GM19455 (cell line): ENCODE data around the gene RGS17.
A peak's percentile ranks its signal among the peaks of the same experiment; 100 is the strongest.
"Not testable (repeated sequence)": the region's sequence is repeated elsewhere in the genome, so short reads cannot be mapped to it uniquely, and the experiment has no call there.

ENCODE experiments used
- ATAC-seq: cut with Tn5 transposase; IDR thresholded peaks from one replicate; pipeline ENCODE4 v1.9.1; 2021; ENCODE audit not compliant: unreplicated experiment

Gene RGS17

DNA sequence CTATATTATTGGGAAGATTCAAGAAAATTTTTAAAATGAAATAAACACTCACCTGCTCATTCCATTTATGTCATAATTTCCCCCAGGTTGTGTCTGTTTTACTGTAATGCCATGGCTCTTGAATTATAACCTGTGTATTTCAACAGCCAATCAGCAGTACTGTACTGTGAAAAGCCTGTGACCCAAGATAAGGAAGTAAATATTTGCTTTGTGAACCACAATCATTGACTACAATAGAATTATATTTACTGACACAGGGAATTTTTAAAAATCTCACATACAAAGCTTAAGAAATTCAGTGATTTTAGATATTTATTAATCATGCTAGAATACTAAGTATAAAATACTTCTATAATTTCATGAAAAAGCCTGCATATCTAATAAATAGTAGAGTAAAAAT, 6.0 kb downstream of the RGS17 start:
- no peak for ATAC-seq

DNA sequence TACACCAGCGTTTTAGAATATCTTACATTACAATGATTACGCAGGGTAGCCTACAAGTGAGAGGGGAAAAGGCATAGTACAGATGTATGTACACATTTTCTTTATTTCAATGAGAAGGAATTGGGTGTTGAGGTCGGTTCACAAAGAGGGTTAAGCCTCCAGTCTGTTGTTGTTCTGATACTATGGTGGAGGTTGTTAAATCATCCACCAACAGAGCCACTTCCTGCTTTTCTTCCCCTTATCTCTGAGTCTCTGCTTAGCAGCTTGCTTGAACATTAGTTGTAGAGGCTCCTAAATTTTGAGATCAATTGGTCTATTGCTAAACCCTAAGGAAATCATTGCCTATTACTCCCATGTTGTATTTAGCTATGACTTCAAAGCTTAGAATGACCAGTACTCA, 7.3 kb downstream of the RGS17 start:
- no peak for ATAC-seq

DNA sequence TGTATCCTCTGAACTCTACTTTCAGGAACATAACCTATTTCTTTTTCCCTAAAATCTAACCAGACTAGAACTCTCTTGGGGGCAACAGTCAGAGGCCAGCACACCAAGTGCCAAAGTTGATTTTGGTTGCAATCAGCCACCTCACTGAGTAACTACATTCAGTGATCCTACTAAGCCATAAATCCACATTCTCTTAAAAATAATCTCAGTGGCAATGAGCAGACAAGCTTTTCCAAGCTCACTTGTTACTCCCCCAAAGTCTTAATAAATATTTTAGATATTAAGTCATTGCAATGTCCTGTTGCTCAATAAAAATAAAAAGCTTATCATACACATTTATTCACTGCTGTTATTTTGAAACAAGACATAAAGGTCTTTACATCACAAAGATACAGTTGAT, 9.8 kb downstream of the RGS17 start:
- no peak for ATAC-seq

DNA sequence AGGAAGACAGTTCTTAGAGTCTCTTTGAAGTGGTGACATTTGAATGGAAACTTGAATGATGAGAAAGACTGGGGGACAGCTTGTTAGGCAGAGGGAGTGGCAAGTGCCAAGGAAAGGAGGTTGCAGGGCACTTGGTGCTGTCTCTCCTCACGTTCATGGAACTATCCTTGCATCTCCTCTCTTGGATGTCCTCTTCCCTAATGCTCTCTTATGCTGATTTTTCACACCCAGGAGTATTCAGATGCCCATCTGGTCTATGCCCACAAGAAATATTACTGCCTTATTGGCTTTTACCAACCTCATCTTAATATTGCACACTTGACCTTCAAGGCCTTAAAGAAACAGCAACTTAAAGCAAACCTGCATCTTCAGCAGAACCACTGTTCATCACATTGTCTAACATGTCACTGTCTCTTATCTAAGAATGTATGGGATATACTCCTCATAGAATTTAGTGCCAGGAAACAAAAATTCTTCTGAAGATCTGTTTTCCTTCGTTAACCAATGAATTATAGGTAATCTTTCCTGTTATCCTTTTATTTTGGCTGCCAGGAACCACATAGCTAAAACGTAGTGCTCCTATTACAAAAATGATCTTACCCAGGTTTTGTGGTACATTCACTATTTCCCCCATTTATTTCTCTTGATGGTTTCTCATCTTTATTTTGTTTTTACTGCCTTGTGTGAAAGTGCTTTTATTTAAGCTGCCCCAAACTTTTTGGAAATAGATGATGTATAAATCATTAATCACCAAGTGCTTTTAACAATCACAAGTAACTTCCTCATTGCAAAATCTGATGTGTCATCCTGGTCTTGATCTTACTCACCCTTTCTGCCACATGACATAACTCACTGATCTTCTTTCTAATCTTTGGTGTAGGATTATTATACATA, 12.8 kb downstream of the RGS17 start:
- ATAC-seq, result peak; percentile 89

DNA sequence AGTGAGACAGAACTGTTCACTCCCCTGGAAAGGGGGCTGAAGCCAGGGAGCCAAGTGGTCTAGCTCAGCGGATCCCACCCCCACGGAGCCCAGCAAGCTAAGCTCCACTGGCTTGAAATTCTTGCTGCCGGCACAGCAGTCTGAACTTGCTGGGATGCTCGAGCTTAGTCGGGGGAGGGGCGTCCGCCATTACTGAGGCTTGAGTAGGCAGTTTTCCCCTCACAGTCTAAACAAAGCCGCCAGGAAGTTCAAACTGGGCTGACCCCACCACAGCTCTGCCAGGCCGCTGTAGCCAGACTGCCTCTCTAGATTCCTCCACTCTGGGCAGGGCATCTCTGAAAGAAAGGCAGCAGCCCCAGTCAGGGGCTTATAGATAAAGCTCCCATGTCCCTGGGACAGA, 20.0 kb downstream of the RGS17 start:
- not testable (repeated sequence) for ATAC-seq

DNA sequence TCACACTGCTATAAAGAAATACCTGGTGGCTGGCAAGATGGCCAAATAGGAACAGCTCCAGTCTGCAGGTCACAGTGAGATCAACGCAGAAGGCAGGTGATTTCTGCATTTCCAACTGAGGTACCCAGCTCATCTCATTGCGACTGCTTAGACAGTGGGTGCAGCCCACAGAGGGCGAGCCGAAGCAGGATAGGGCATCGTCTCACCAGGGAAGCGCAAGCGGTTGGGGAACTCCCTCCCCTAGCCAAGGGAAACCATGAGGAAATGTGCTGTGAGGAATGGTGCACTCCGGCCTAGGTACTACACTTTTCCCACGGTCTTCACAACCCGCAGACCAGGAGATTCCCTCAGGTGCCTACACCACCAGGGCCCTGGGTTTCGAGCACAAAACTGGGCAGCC, 20.5 kb downstream of the RGS17 start:
- ATAC-seq, result not testable (repeated sequence)

DNA sequence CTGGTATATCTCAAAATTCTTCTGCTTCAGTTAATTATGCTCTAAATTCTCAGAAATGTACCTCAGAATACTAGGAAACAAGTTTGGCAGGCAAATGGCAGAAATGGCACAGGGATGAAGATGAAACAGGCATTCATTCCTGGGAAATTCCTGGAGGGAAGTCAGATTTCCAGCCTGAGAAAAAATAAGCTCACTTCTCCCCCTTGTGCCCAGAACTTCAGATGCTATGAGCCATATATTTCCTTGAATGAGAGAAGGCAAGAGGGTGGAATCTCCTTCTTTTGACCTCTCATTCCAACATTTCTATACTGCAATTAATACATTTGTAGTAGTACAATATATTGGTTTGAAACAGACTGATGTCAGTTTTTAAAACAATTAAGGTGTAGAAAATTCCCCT, 22.8 kb downstream of the RGS17 start:
- no peak for ATAC-seq

DNA sequence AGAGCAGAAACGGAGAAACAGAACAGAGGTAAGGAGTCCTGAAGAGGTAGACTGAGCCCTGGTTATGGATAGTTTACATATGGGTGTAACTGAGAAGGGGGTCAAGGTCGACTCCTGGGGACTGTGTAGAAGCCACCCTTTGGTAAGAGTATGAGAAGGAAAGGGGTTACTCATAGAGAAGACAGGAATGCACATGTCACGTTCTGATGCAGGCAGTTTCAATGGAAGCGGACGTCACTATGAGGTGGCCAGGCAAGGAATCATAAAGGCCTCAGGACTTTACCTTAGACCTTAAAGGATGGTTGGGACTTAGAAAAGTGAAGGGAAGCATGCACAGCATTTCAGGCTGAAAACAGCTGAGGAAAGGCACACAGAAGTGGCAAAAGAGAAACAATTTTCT, 25.1 kb downstream of the RGS17 start:
- no peak for ATAC-seq

DNA sequence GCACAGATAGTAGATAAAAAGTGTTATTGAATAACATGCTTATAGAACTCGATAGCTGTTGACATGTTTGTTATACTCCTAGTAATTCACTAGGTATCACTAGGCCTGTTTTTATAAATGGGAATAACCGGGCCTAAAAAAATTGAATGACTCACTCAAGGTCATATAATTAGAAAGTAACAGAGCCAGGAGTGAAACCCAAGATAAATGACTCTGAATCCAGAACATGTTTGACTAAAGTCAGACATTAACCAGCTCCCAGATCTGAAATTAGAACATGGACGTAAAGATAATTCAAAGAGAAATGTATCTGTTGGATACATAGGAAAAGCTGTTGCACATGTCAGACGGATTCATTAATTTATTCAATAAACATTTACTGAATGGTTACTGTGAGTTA, 26.9 kb downstream of the RGS17 start:
- no peak for ATAC-seq

DNA sequence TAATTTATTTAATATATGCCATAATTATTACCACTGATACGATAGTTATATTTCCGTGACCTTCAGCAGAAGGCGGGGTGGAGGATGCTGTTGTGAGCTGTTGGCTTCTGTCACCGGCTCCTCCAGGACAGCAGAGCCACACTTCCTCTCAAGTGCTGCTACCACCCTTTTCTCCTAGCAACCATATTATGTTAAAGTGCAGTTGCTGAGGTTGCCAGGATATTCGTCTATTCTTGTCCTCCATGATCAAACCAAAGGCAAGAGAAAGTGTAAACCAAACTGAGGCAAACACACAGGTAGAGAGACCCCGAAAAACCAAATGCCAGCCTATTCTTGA, 27.8 kb downstream of the RGS17 start:
- no peak for ATAC-seq

DNA sequence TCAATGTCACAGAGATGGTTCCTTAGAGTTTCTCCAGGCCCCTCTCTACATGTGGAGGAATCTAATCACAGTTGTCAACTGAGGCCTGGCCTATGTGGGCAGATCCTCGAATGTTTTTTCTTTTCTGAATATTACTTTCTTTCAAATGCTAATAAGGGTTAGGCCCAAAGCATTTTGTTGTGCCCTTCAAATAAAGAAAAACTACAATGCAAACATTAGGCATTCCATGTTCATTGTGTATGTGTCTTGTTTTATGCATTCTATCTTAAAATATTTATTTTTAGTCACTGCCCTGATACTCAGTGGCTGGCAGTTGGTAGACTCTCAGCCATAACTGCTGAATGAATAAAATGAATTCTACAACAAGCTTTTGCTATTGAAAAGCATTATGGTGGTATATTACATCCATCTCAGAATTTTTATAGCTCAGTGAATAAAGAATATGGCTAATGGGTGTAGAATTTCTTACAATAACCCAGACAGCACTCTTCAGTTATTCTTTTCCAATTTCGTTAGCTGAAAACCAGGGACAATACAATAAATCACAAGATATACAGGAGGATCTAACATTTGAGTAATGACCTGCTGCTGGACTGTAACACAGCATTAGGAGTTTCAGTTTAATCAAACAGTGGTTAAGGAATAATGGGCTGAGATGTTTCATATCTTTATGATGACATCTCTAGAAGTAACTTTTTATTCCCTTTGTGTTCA, 28.3 kb downstream of the RGS17 start:
- no peak for ATAC-seq

DNA sequence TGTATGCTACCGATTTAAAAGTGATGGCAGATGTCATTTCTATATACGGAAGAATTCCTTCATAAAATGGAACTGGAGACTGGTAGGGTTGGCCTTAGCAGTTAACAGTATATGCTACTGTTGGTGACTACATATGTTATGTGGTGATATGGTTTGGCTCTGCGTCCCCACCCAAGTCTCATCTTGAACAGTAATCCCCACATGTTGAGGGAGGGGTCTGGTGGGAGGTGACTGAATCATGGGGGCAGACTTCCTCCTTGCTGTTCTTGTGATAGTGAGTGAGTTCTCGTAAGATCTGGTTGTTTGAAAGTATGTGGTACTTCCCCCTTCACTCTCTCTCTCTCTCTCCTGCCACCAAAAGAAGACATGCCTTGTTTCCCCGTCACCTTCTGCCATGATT, 29.6 kb downstream of the RGS17 start:
- no peak for ATAC-seq

DNA sequence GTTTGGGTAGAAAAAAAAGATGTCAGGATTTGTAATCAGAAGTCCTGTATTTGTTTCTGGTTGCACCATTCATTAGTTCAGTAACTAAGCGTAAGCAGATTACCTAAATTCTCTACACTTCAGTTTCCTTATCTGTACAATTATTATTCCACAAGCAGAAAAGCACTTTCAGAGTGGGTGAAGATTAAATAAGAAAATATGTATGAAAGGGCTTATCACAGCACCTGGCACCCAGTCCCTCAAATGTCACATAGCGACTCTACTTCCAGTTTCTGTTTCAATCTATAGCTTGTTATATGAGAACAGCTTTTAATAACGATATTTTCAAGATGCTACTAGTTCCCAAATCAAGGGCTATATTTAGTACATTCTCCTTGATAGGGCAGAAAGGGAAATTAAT, 31.4 kb downstream of the RGS17 start:
- no peak for ATAC-seq

DNA sequence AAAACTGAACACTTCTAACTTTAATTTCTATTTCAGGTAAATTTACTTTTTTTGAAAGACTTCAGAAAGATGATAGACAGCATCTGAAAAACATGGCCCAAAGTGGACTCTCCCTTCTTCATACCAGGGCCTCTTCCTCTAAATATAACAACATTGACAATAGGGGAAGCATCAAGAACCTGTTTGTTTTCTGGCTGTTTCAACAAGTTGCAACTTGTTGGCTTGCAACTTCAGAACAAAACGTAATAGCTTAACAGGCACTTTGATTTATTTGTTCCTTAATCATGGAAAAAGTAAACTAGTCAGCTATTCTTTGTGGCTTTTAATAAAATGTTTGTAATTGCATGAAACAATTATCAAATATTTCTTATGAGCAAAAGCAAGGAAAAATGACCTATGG, 34.3 kb downstream of the RGS17 start:
- no peak for ATAC-seq

DNA sequence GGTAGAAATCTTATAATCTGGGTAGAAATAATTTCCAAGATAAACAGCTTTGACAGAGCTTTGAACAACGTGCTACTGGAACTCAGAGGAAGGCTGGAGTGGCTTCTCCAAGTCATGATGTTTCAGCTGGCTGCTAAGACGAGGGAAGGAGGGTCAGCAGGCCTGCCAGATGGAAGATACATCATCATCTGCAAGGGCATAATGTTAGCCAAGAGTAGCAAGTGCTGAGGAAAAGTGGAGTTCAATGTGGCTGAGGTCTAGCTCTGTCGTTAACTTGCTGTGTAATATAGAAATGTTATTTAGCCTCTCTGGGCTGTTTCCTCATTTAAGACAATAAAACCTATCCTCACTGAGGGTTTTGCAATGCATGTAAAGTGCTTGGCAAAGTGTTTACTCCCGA, 35.1 kb downstream of the RGS17 start:
- ATAC-seq, result no peak

DNA sequence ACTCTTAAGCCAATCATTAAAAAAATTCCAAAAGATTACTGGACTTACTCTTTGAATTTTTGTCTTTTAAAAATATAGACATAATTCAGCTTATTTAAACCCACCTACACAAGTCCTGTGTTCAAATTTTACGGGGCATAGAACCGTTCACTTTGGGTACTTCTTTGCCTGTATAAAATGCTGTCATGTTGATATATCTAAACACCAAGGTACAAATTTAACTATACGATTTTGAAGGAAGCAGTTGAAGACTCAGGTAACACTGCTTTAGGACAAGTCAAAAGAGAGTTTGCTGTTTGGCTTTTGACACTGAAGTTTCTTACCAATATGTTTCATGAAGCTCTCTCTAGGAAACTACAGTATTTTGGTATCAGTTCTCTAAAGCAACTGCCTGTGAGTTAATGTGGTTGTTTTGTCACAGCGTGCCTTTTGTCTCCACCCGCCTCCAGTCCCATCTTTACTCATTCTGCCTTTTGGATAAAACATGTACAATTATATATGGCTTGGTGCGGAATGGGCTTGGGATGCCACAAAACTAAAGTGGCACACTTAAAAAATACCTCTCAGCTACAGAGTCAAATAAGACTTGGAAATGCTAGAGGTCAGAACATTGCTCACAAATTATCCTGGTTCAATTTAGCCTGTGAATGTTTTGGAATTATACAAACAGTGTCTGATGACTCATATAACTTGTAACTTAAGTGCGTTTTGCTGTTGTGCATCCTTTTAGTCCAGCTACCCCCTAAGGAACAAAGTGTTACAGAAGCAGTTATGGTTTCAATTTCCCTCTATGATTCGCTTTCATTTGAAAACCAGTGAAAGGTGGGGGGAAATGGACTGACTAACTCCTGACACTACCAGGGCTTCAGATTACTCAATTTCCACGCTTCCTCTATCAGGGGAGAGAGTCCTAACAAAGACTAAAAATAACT, 38.7 kb downstream of the RGS17 start:
- ATAC-seq, result peak; percentile 67

DNA sequence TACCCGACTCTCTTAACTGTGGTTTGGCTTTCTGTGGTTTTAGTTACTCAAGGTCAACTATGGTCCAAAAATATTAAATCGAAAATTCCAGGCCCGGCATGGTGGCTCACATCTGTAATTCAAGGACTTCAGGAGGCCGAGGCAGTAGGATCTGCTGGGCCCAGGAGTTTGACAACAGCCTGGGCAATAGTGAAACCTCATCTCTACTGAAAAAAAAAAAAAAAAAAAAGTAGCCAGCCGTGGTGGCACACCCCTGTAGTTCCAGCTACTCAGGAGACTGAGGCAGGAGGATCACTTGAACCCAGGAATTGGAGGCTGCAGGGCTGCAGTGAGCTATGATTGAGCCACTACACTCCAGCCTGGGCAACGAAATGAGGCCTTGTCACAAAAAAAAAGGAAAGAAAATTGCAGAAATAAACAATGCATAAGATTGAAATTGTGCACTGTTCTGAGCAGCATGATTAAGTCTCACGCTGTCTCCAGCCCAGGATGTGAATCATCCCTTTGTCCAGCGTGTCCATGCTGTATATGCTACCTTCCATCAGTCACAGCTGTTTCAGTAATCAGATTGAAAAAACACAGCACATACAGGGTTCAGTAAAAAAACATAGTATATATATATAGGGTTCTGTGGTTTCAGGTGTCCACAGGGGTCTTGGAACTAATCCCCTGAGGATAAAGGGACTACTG, 40.7 kb downstream of the RGS17 start:
- no peak for ATAC-seq

DNA sequence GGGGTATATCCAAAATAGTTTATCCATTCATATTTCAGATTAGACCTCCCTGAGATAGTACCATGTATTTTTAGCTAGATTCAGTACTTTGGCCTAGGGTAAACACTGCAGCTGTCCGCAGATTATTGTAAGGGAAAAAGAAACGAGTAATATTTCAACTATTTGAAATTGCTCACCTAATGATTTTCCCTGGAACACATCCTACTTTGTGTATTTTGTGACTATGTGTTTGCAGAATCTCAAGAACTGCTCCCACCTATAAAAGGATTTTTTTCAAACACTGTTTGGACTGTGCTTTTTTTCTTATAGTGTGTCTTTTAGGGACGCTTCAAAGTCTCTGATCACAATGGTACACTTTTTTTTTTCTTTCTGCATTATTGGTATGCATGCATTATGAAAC, 42.3 kb downstream of the RGS17 start:
- ATAC-seq, result no peak

DNA sequence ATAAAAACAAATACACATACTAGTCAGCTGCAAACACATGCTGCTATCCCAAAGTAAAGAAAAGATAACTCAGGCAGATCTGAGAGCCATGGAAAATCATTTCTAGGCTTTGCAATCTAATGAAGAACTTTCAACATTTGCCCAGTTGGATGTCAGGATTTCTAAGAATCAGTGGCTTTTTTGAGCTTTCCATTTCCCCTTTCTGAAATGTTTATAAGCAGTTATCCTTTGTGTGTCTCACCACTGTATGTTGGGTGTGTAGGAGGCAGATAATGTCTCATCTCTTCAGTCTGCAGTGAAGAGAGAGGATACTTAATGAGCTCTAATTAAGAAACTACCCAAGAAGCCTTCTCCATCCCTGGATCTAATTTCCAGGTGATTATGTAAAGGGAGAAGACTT, 43.6 kb downstream of the RGS17 start:
- ATAC-seq, result no peak

DNA sequence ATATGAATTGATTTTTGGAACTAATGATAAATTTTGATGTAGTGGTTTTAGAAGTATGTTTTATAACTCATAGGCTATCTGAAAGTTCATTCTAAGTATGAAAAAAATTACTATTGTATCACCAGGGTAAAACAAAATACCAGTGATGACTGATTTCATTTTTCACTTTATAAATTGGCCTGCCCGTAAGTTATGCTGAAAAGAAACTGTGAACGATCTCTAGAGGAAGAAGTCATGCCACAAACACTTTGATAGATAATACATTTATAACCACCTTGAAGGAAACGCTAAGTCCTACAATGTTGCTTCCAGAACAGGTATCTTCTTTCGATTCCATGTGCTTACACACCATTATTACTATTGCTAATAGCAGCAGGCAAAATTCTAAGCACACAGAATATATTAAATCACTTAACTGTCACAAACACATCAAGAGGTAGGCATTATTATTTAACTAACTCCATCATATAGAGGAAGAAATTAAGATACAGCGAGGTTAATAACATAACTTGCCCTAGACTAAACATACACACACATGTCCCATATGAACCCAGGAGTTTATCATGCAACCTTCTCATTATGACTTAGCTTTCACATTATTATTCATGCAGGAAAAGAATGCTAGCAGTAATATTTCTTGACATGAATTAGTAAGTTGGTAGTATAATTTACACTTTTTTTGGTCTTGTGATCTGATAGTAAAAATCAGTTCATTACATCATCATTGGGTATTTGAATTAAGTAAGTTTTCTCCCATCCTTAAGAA, 44.7 kb downstream of the RGS17 start:
- ATAC-seq, result no peak
